ENCODE results near the gene TMC4.

DNA sequence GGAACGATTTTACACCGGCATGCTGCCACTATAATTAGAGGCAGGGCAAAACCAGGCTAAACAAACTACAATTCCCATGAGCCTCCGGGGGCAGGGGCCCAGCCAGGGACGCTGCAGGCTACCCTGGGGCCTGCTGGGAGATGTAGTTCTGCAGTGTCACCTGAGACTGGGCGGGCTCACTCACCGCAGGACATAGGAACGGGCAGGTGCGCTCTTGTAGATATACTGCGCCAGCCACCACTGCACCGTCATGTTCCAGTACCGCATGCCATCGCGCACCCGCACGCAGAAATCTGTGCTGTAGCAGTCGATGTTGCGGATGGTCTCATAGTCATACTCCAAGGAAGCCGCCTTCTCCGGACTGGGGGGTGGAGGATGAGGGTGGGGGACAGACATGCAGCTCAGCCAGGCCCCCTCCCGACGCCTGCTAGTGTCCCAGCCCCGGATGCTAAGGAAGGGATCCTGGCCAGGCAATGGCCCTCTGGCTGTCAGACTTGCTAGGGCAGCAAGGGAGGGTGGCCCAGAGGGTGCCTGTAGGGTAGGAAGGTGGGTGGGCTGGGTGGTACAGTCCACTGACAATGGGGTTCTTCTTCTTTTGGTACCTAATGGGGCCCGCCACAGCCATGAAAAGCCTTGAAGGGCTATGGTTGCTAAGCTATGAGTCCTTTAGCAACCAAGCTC lies 5.8 kb upstream of the TMC4 start:
- TF ChIP-seq, protein P1, sequence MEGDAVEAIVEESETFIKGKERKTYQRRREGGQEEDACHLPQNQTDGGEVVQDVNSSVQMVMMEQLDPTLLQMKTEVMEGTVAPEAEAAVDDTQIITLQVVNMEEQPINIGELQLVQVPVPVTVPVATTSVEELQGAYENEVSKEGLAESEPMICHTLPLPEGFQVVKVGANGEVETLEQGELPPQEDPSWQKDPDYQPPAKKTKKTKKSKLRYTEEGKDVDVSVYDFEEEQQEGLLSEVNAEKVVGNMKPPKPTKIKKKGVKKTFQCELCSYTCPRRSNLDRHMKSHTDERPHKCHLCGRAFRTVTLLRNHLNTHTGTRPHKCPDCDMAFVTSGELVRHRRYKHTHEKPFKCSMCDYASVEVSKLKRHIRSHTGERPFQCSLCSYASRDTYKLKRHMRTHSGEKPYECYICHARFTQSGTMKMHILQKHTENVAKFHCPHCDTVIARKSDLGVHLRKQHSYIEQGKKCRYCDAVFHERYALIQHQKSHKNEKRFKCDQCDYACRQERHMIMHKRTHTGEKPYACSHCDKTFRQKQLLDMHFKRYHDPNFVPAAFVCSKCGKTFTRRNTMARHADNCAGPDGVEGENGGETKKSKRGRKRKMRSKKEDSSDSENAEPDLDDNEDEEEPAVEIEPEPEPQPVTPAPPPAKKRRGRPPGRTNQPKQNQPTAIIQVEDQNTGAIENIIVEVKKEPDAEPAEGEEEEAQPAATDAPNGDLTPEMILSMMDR (conservative IDR thresholded peaks at IDR 0.05 in 1 of 2, IDR thresholded peaks at IDR 0.05 in 1 of 2; ENCODE audit: low read depth in 1 of 2, low read length in 2 of 2) = no peak
- TF ChIP-seq EZH2 (IDR thresholded peaks at IDR 0.05; ENCODE audit: low read length, missing control alignments) = no peak
